Measurements from ENCODE around the gene MRPS18A. TPM values are rescaled to one million over a fixed set of nuclear protein-coding genes. Genes with fewer than 3 reads are reported as not detected.

MRPS18A gene
- total and polyA plus RNA-seq, 2 of the 13 experiments (the other 11 are each of a cell fraction or from before 2014, with no cell fraction given), result 87.8 to 89.1 TPM

GRCh38 chr6:43699564-43700186 lies 12.1 kb upstream of the MRPS18A start (continued):
- TF ChIP-seq ZNF710 (CRISPR knock-in tag; IDR thresholded peaks at IDR 0.05; ENCODE audit: borderline replicate concordance) (peak; percentile 66; the same call in 1 of the 2 replicates), HMG20B (CRISPR knock-in tag; conservative IDR thresholded peaks at IDR 0.05) (no peak), ZNF749 (CRISPR knock-in tag; IDR thresholded peaks at IDR 0.05; ENCODE audit: borderline replicate concordance) (no peak), HNF1B (CRISPR knock-in tag; IDR thresholded peaks at IDR 0.05) (0 out of 2 replicates have a peak, but pooled peaks have one; percentile 28), DDIT3 (CRISPR knock-in tag; IDR thresholded peaks at IDR 0.05) (no peak), ZNF546 (CRISPR knock-in tag; conservative IDR thresholded peaks at IDR 0.05) (no peak), ZNF143 (CRISPR knock-in tag; IDR thresholded peaks at IDR 0.05) (no peak), ARID5B (CRISPR knock-in tag; IDR thresholded peaks at IDR 0.05) (peak; percentile 77), PREB (CRISPR knock-in tag; IDR thresholded peaks at IDR 0.05) (no peak), SATB2 (CRISPR knock-in tag; IDR thresholded peaks at IDR 0.05) (no peak), E2F2 (CRISPR knock-in tag; IDR thresholded peaks at IDR 0.05; ENCODE audit: borderline replicate concordance) (no peak), ZNF431 (CRISPR knock-in tag; IDR thresholded peaks at IDR 0.05; ENCODE audit: borderline replicate concordance, low read depth) (no peak; the same call in 1 of the 2 replicates)

All from HepG2 (cell line).